ENCODE results near the gene RELL2.
A peak's percentile ranks its signal among the peaks of the same experiment; 100 is the strongest.

RELL2 gene

GRCh38 chr5:141650851-141651727 lies 14.3 kb downstream of the RELL2 start, which contains the start of gene FCHSD1:
Gene FCHSD1, minus strand, starts transcription at chr5:141651418. Its CDS starts 50 bp downstream, at chr5:141651368.
- DNase-seq: peak; percentile 68

GRCh38 chr5:141651728-141652105 lies 14.9 kb downstream of the RELL2 start:
- no peak for DNase-seq

GRCh38 chr5:141654298-141654697 lies 17.5 kb downstream of the RELL2 start:
- no peak for DNase-seq

GRCh38 chr5:141655020-141655419 lies 18.2 kb downstream of the RELL2 start:
- DNase-seq: no peak

GRCh38 chr5:141656396-141656795 lies 19.6 kb downstream of the RELL2 start:
- no peak for DNase-seq

- no peak for DNase-seq
These were observed 20.6 kb downstream of the RELL2 start for GRCh38 chr5:141657404-141657803.

GRCh38 chr5:141657937-141658545 lies 21.2 kb downstream of the RELL2 start:
- DNase-seq: no peak

GRCh38 chr5:141662028-141662427 lies 25.2 kb downstream of the RELL2 start:
- no peak for DNase-seq

GRCh38 chr5:141663506-141663905 lies 26.7 kb downstream of the RELL2 start:
- DNase-seq: no peak

GRCh38 chr5:141664733-141665461 lies 28.1 kb downstream of the RELL2 start:
- DNase-seq: peak; percentile 63

GRCh38 chr5:141665995-141666940 lies 29.5 kb downstream of the RELL2 start:
- DNase-seq: no peak

- no peak for DNase-seq
These were observed 31.9 kb downstream of the RELL2 start for GRCh38 chr5:141668601-141669265.

- DNase-seq: no peak
These were observed 32.7 kb downstream of the RELL2 start for GRCh38 chr5:141669520-141669919.

- no peak for DNase-seq
These were observed 35.5 kb downstream of the RELL2 start for GRCh38 chr5:141672071-141672840.

- no peak for DNase-seq
These were observed 36.3 kb downstream of the RELL2 start for GRCh38 chr5:141672841-141673813.

GRCh38 chr5:141674747-141675146 lies 38.0 kb downstream of the RELL2 start:
- no peak for DNase-seq

- no peak for DNase-seq
These were observed 38.9 kb downstream of the RELL2 start for GRCh38 chr5:141675672-141676071.

GRCh38 chr5:141677415-141677814 lies 40.6 kb downstream of the RELL2 start:
- DNase-seq: no peak

- DNase-seq: no peak
These were observed 43.4 kb downstream of the RELL2 start for GRCh38 chr5:141680178-141680577.

GRCh38 chr5:141680751-141681201 lies 44.0 kb downstream of the RELL2 start:
- DNase-seq: no peak
